GM23248 (cell line): Measurements from ENCODE around the gene TMEM263. TPM values are rescaled to one million over a fixed set of nuclear protein-coding genes. Genes with fewer than 3 reads are reported as not detected.

Experiments
- DNase-seq: peaks from one replicate; pipeline ENCODE4 v3.0.0-alpha.2; 2015
- H2AFZ ChIP-seq: fragments of 200-600 bp; sonication (generic); 2 replicates; pipeline ENCODE4 v1.6.1; 2016; ENCODE audit warnings: antibody characterized with exemption
- H3F3A ChIP-seq: fragments of 200-600 bp; sonication (generic); 2 replicates; pipeline ENCODE4 v1.6.1; 2016; ENCODE audit warnings: mild to moderate bottlenecking, antibody characterized with exemption, mixed run types; ENCODE audit not compliant: insufficient read depth
- H3K27ac ChIP-seq: fragments of 200-600 bp; sonication (generic); 2 replicates; pipeline ENCODE4 v1.5.1; 2016; ENCODE audit warnings: mild to moderate bottlenecking
- H3K27me3 ChIP-seq: fragments of 200-600 bp; sonication (generic); replicated peaks from 2 replicates; pipeline ENCODE4 v1.6.1; 2016; ENCODE audit warnings: mild to moderate bottlenecking; ENCODE audit not compliant: insufficient read depth
- H3K36me3 ChIP-seq: fragments of 200-600 bp; sonication (generic); 2 replicates; pipeline ENCODE4 v1.6.1; 2016; ENCODE audit warnings: low read depth, mild to moderate bottlenecking
- H3K4me1 ChIP-seq: fragments of 200-600 bp; sonication (generic); 2 replicates; pipeline ENCODE4 v1.6.1; 2016; ENCODE audit warnings: mild to moderate bottlenecking; ENCODE audit not compliant: insufficient read depth
- H3K4me2 ChIP-seq: fragments of 200-600 bp; sonication (generic); one replicate; pipeline ENCODE4 v1.6.1; 2016; ENCODE audit warnings: mild to moderate bottlenecking; ENCODE audit not compliant: unreplicated experiment
- H3K4me3 ChIP-seq: fragments of 200-600 bp; sonication (generic); 2 replicates; pipeline ENCODE4 v1.5.1; 2016; ENCODE audit warnings: mild to moderate bottlenecking
- H3K79me2 ChIP-seq: fragments of 200-600 bp; sonication (generic); 2 replicates; pipeline ENCODE4 v1.6.1; 2016; ENCODE audit warnings: mild to moderate bottlenecking; ENCODE audit not compliant: insufficient read depth
- H3K9ac ChIP-seq: fragments of 200-600 bp; sonication (generic); 2 replicates; pipeline ENCODE4 v1.6.1; 2016; ENCODE audit warnings: mild to moderate bottlenecking
- H3K9me2 ChIP-seq: fragments of 200-600 bp; sonication (generic); 2 replicates; pipeline ENCODE4 v1.6.1; 2016; ENCODE audit warnings: mixed run types, mild to moderate bottlenecking, moderate library complexity; ENCODE audit not compliant: insufficient read depth
- H3K9me3 ChIP-seq: fragments of 200-600 bp; sonication (generic); one replicate; pipeline ENCODE4 v1.6.1; 2017; ENCODE audit warnings: low read depth
- H4K20me1 ChIP-seq: fragments of 200-600 bp; sonication (generic); 2 replicates; pipeline ENCODE4 v1.6.0; 2016; ENCODE audit not compliant: insufficient read depth
- EZH2 ChIP-seq: fragments of 200-600 bp; sonication (generic); IDR thresholded peaks from 2 replicates; pipeline ENCODE4 v1.6.1; 2018; ENCODE audit warnings: antibody characterized with exemption, mild to moderate bottlenecking; ENCODE audit not compliant: insufficient read depth, poor library complexity, severe bottlenecking
- EZH2phosphoT487 ChIP-seq: fragments of 200-600 bp; sonication (generic); IDR thresholded peaks from 2 replicates; pipeline ENCODE4 v1.6.1; 2018; ENCODE audit warnings: antibody characterized with exemption, moderate library complexity, mild to moderate bottlenecking, low read depth; ENCODE audit not compliant: insufficient read depth
- WGBS, 2 experiments: methylation state at CpG; one replicate each; pipeline ENCODE4 v1.1.6; 2015 to 2017; ENCODE audit warnings: low lambda C conversion rate in 2 of 2, low coverage in 1 of 2; ENCODE audit errors: missing lambda C conversion rate in 2 of 2; 5-methylcytosine and 5-hydroxymethylcytosine counted together
- in situ Hi-C: fragments of 300-500 bp; cut with MboI; formaldehyde crosslinking; loops from 2 replicates; pipeline ENCODE4 v1.15.0; 2020
- polyA plus RNA-seq: library from polyadenylated mRNA; unstranded; fragments of >200 nt; fragmentation: Nextera tagmentation; extraction: Ambion mirVana; gene quantifications from 2 replicates; pipeline ENCODE4 v1.2.1, GENCODE V29; 2016
- total RNA-seq: library from RNA; depleted of rRNA; stranded (reverse); fragments of >200 nt; shearing (Covaris generic); gene quantifications from 2 replicates; pipeline ENCODE4 v1.2.3, GENCODE V29; 2014

Gene TMEM263
- total and polyA plus RNA-seq, 2 experiments from 2014 or later: 136 to 147 TPM

GRCh38 chr12:106975993-106976658, 20.4 kb downstream of the TMEM263 start:
- Histone ChIP-seq H3F3A (peaks cover 91% of the 10 kb centered on the region), H4K20me1 (peaks cover 17% of the 10 kb centered on the region), H3K79me2 (peaks cover 51% of the 10 kb centered on the region), H3K4me2 (peak overlapping the region; percentile 11), H2AFZ (no peak overlapping the region), H3K4me3 (no peak overlapping the region), H3K27ac (0 out of 2 replicates have a peak overlapping the region, but pooled peaks have one; percentile 6), H3K9ac (no peak overlapping the region), H3K9me2 (no peaks in the 10 kb centered on the region), H3K4me1 (peaks cover 45% of the 10 kb centered on the region), H3K9me3 (no peaks in the 10 kb centered on the region), H3K36me3 (peaks cover 56% of the 10 kb centered on the region), H3K27me3 (no peaks in the 10 kb centered on the region)
- peak; percentile 52 for DNase-seq
- 80 to 81% methylated on average over 3 of the region's 3 CpGs for WGBS, 2 experiments
- in situ Hi-C loops: no loop called here
- TF ChIP-seq EZH2 (no peak), EZH2phosphoT487 (no peak)

GRCh38 chr12:106976668-106977067, 21.0 kb downstream of the TMEM263 start:
- H3K27ac ChIP-seq: 0 out of 2 replicates have a peak overlapping the region, but pooled peaks have one; percentile 6
- WGBS, 2 experiments: 98 to 100% methylated on average over 1 of the region's 1 CpG
- H3K9me2 ChIP-seq: no peaks in the 10 kb centered on the region

GRCh38 chr12:106978035-106978800, 22.5 kb downstream of the TMEM263 start:
- Histone ChIP-seq H3K27ac (peak overlapping the region; percentile 24), H3K4me3 (no peak overlapping the region), H2AFZ (no peak overlapping the region), H3K79me2 (peaks cover 30% of the 10 kb centered on the region), H3K9me2 (no peaks in the 10 kb centered on the region), H3F3A (peaks cover 75% of the 10 kb centered on the region), H3K27me3 (no peaks in the 10 kb centered on the region), H3K4me2 (peak overlapping the region; percentile 30), H4K20me1 (peaks cover 15% of the 10 kb centered on the region), H3K9ac (no peak overlapping the region), H3K36me3 (peaks cover 38% of the 10 kb centered on the region), H3K4me1 (peaks cover 47% of the 10 kb centered on the region), H3K9me3 (no peaks in the 10 kb centered on the region)
- in situ Hi-C loops: no loop called here
- TF ChIP-seq EZH2 (no peak), EZH2phosphoT487 (no peak)
- WGBS, 2 experiments: 24 to 26% methylated on average over 9 of the region's 9 CpGs
- DNase-seq: peak; percentile 73

More at GRCh38 chr12:106976668-106977067, 21.0 kb downstream of the TMEM263 start:
- H3K4me2 ChIP-seq: peak overlapping the region; percentile 11
- H3K79me2 ChIP-seq: peaks cover 46% of the 10 kb centered on the region
- in situ Hi-C loops: no loop called here
- peaks cover 50% of the 10 kb centered on the region for H3K36me3 ChIP-seq
- no peak overlapping the region for H2AFZ ChIP-seq
- no peak overlapping the region for H3K9ac ChIP-seq
- no peaks in the 10 kb centered on the region for H3K27me3 ChIP-seq
- DNase-seq: no peak
- H3F3A ChIP-seq: peaks cover 85% of the 10 kb centered on the region
- peaks cover 17% of the 10 kb centered on the region for H4K20me1 ChIP-seq
- H3K4me1 ChIP-seq: peaks cover 45% of the 10 kb centered on the region
- no peak for TF ChIP-seq EZH2
- H3K9me3 ChIP-seq: no peaks in the 10 kb centered on the region
- H3K4me3 ChIP-seq: no peak overlapping the region

GRCh38 chr12:106980944-106981343, 25.2 kb downstream of the TMEM263 start:
- H3K9me2 ChIP-seq: no peaks in the 10 kb centered on the region
- DNase-seq: no peak

More at GRCh38 chr12:106980944-106981343, 25.2 kb downstream of the TMEM263 start:
- Histone ChIP-seq H3K9ac (no peak overlapping the region), H3K9me3 (no peaks in the 10 kb centered on the region), H3K36me3 (peaks cover 15% of the 10 kb centered on the region), H3K79me2 (peaks cover 21% of the 10 kb centered on the region), H3F3A (peaks cover 49% of the 10 kb centered on the region), H3K4me3 (no peak overlapping the region), H3K4me2 (no peak overlapping the region), H2AFZ (no peak overlapping the region), H3K27me3 (no peaks in the 10 kb centered on the region), H4K20me1 (peaks cover 3% of the 10 kb centered on the region; the same call in 1 of the 2 replicates), H3K4me1 (peaks cover 39% of the 10 kb centered on the region), H3K27ac (no peak overlapping the region)
- 73 to 77% methylated on average over 7 of the region's 7 CpGs for WGBS, 2 experiments
- in situ Hi-C loops: no loop called here
- TF ChIP-seq EZH2: no peak
- TF ChIP-seq EZH2phosphoT487: no peak
